Mesangial cell (primary cell): Measurements from ENCODE around the gene MEIS1. TPM values are rescaled to one million over a fixed set of nuclear protein-coding genes. Genes with fewer than 3 reads are reported as not detected.

Experiments used
- total RNA-seq: library from RNA; depleted of rRNA; stranded (reverse); fragments of >200 nt; gene quantifications from 2 replicates; pipeline ENCODE4 v1.2.3, GENCODE V29; 2015

MEIS1 gene
- 7.7 and 12.8 TPM in 2 replicates for total RNA-seq

DNA sequence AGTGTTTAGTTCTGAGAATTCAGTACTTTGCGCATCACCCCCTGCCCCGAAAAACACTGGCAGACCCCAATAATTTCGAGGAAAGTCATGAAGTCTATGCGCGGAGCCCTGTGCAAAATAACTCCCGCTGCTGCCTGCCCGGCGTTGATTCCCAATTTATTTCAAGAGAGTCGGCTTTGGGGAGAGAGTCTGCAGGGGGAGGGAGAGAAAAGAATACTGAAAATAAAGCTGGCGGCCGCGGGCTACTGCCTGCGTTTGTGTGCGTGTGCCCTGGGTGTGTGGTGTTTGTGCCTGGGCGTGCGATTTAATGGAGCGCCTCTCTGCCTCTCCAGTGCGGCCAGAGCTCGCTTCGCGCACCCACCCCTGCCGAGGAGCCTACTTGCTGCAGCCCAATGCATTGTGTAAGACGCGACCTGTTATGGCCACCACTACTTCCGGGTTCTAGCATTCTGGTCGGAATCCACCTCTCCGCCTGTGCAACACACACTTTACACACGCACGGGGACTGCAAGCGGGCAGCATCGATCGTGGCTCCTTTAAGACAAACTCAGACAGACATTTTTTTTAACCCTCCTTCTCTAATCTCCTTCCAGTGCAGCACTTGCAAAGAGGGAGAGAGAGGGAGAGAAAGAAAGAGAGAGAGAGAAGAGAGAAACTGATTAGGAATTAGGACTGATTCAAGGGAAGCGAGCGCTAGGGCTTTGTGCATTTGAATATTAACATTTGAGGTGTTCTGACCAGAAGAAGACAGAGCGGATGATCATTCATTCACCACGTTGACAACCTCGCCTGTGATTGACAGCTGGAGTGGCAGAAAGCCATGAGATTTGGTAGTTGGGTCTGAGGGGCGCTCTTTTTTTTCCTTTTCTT is at the start of gene MEIS1:
Gene MEIS1, plus strand, starts transcription at position 447 of the 870 bp plus-strand sequence. CDS start 732 bp downstream, outside the sequence.

